ENCODE data around the gene FZD4.
"Not testable (repeated sequence)": the region's sequence is repeated elsewhere in the genome, so short reads cannot be mapped to it uniquely, and the experiment has no call there.

FZD4 gene

DNA sequence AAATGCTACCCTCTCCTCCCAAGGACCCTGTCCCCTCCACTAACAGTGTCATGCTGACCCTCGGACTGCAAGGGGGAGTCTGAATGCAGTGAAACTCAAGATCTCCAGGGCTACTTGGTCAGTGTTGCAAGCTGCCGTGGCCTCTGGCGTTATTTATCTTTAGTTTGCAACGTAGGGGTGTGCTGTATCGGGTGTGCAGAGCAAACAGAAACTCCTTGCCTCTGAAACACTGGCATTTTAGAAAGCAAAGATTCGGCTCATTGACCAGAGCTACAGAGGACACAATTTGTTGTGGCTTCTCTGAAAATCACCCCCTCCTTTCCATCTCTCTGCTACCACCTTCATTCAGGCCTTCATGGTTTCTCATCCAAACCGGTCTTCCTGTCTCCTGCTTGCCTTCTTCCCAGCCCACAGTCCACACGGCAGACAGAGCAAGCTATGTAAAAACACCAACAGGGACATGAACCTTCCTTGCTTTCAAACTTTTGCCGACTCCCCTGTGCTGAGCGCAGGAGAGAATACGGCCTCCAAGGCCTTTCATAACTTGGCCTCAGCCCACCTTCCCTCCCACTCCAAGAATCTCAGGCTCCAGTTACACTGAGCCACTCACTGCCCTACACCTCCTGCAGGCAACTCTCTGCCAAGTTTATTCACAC, 14.9 kb downstream of the FZD4 start:
- H3K27ac ChIP-seq = no peak overlapping the region
- TF ChIP-seq ZFX (IDR thresholded peaks at IDR 0.05) (no peak), CTCF (conservative IDR thresholded peaks at IDR 0.05) (no peak)

GRCh38 chr11:86938900-86939880, 16.0 kb downstream of the FZD4 start:
- H3K27ac ChIP-seq = no peak overlapping the region

GRCh38 chr11:86938203-86938899, 16.8 kb downstream of the FZD4 start:
- TF ChIP-seq ZFX (IDR thresholded peaks at IDR 0.05) (no peak), CTCF (conservative IDR thresholded peaks at IDR 0.05) (no peak)
- no peak overlapping the region for H3K27ac ChIP-seq

More at GRCh38 chr11:86938900-86939880, 16.0 kb downstream of the FZD4 start:
- TF ChIP-seq ZFX (IDR thresholded peaks at IDR 0.05) (no peak), CTCF (conservative IDR thresholded peaks at IDR 0.05) (peak; percentile 50)

DNA sequence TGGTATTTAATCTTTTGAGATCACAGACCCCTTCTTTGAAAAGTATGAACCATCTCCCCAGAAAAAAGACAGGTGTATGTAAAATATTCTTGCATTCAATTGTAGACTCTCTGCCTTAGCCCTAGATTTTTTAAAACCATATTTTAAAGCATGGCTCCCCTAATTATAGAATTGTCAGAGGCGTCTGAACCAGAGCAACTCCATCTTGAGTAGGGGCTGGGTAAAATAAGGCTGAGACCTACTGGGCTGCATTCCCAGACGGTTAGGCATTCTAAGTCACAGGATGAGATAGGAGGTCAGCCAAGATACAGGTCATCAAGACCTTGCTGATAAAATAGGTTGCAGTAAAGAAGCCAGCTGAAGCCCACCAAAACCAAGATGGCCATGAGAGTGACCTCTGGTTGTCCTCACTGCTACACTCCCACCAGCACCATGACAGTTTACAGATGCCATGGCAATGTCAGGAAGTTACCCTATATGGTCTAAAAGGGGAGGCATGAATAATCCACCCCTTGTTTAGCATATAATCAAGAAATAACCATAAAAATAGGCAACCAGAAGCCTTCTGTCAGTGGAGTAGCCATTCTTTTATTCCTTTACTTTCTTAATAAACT, 17.9 kb downstream of the FZD4 start:
- H3K27ac ChIP-seq = not testable (repeated sequence)

GRCh38 chr11:86934926-86935579, 20.1 kb downstream of the FZD4 start:
- peak overlapping the region; percentile 35; the same call in 1 of the 2 replicates for H3K27ac ChIP-seq
- TF ChIP-seq ZFX (IDR thresholded peaks at IDR 0.05) = no peak
- no peak for TF ChIP-seq CTCF (conservative IDR thresholded peaks at IDR 0.05)

DNA sequence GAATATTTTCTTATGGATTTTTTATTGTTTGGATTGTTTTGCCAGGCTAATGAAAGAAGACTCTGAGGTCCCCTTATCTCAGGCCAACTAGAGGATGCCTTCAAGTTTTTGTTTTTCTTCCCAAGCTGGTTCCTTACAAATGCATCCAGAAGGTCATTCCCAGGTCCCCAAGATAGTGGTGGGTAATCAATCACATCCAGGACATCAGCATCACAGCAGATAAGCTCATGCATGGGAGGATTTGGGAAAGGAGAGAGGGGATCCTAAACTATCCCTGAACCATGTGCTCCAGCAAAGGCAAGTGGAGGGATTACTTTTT, 20.7 kb downstream of the FZD4 start:
- TF ChIP-seq ZFX (IDR thresholded peaks at IDR 0.05) (no peak), CTCF (conservative IDR thresholded peaks at IDR 0.05) (no peak)
- peak overlapping the region; percentile 35; the same call in 1 of the 2 replicates for H3K27ac ChIP-seq
